Breast epithelium (tissue), 4 donors: ENCODE results near the gene SAAL1. TPM values are rescaled to one million over a fixed set of nuclear protein-coding genes. Genes with fewer than 3 reads are reported as not detected.

ENCODE experiments used
- DNase-seq, 2 donors: peaks; one replicate each; pipeline ENCODE4 v3.0.0-alpha.2; 2019; ENCODE audit warnings: low spot score in 2 of 2
- H3K27ac ChIP-seq, 2 donors: fragments of 200-600 bp; sonication (generic) in 1 of 2; one replicate each; pipeline ENCODE4 v1.5.1; 2016 to 2019; ENCODE audit warnings: mild to moderate bottlenecking in 1 of 2
- H3K27me3 ChIP-seq, 2 donors: fragments of 200-600 bp; sonication (generic) in 1 of 2; one replicate each; pipeline versions ENCODE4 v1.5.1 to v1.6.0; 2017 to 2019; ENCODE audit warnings: control low read depth in 1 of 2, mild to moderate bottlenecking in 1 of 2
- H3K36me3 ChIP-seq: fragments of 200-600 bp; one replicate; pipeline ENCODE4 v1.5.1; 2019
- H3K4me1 ChIP-seq, 2 donors: fragments of 200-600 bp; sonication (generic); one replicate each; pipeline ENCODE4 v1.5.1; 2016 to 2019; ENCODE audit warnings: control low read depth in 1 of 2
- H3K4me3 ChIP-seq, 3 donors: fragments of 200-600 bp; sonication (generic); 1 replicate in 2 of 3; 2 replicates in 1 of 3; pipeline ENCODE4 v1.5.1; 2016 to 2019; ENCODE audit warnings: mild to moderate bottlenecking in 3 of 3, moderate library complexity in 2 of 3
- H3K9me3 ChIP-seq, 2 donors: fragments of 200-600 bp; sonication (generic) in 1 of 2; one replicate each; pipeline ENCODE4 v1.5.1; 2016 to 2019; ENCODE audit warnings: control low read depth in 1 of 2
- CTCF ChIP-seq, 3 donors: fragments of 450-650 bp; IDR thresholded peaks; one replicate each; pipeline ENCODE4 v1.5.1; 2016 to 2017; ENCODE audit warnings: antibody characterized with exemption in 3 of 3, mild to moderate bottlenecking in 3 of 3, moderate library complexity in 3 of 3
- POLR2A ChIP-seq: fragments of 450-650 bp; IDR thresholded peaks from one replicate; pipeline ENCODE4 v1.6.1; 2016; ENCODE audit warnings: antibody characterized with exemption, mild to moderate bottlenecking, moderate library complexity
- POLR2AphosphoS5 ChIP-seq, 3 donors: sonication (generic); formaldehyde crosslinking; IDR thresholded peaks; one replicate each; pipeline ENCODE4 v1.6.1; 2017; ENCODE audit warnings: antibody characterized with exemption in 3 of 3
- intact Hi-C: fragments of 100-400 bp; cut with DNase I; formaldehyde crosslinking; loops from one replicate; pipeline ENCODE4 v1.15.1; 2023; ENCODE audit warnings: low total_unique reads
- total RNA-seq, 3 donors: library from RNA; depleted of rRNA; stranded (reverse); fragments of >200 nt; gene quantifications; one replicate each; pipeline ENCODE4 v1.1.0, GENCODE V29; 2016

The SAAL1 gene
- total RNA-seq, 3 donors from 2014 or later, result 12.3 to 16.4 (median 16.0) TPM

GRCh38 chr11:18100926-18101656 is 4.8 kb downstream of the SAAL1 start:
- H3K4me3 ChIP-seq, result no peak overlapping the region
- H3K36me3 ChIP-seq, result peaks cover 12% of the 10 kb centered on the region
- no peaks in the 10 kb centered on the region for H3K9me3 ChIP-seq
- H3K27ac ChIP-seq, result no peak overlapping the region
- H3K4me1 ChIP-seq, result peaks cover 6% of the 10 kb centered on the region in 2 donors
- no peak for DNase-seq
- no peak for TF ChIP-seq POLR2A
- TF ChIP-seq CTCF (IDR thresholded peaks at IDR 0.05), result no peak
- TF ChIP-seq POLR2AphosphoS5 (IDR thresholded peaks at IDR 0.05), result no peak
- no peaks in the 10 kb centered on the region for H3K27me3 ChIP-seq
- intact Hi-C loops, result loop anchor here (10.0 kb wide), 1 partner anchor 106 kb away; no protein-coding TSS in a partner anchor

DNA sequence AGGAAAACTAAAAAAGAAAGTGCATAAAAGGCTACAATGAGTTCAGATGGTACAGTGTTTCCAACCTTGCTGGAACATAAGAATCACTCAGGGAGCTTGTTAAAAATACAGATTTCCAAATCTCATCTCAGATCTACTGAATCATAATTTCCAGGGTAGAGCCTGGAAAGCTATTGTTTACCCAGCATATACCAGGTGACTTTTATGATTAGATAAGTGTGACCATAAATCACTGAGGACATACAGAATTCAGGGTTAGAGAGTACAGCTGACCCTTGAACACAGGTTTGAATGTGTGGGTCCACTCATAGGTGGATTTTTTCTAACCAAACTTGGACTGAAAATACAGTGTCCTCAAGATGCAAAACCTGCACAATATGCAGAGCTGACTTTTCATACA is 11.9 kb downstream of the SAAL1 start:
- intact Hi-C loops, result no loop called here
- Histone ChIP-seq H3K36me3 (peaks cover 6% of the 10 kb centered on the region), H3K4me3 (no peak overlapping the region), H3K27me3 (no peaks in the 10 kb centered on the region), H3K4me1 (no peaks in the 10 kb centered on the region), H3K9me3 (no peaks in the 10 kb centered on the region), H3K27ac (no peak overlapping the region)
- TF ChIP-seq POLR2AphosphoS5 (IDR thresholded peaks at IDR 0.05) (no peak), CTCF (IDR thresholded peaks at IDR 0.05) (no peak), POLR2A (no peak)
- DNase-seq, result no peak

- H3K36me3 ChIP-seq, result peaks cover 11% of the 10 kb centered on the region
- H3K4me1 ChIP-seq, result no peaks in the 10 kb centered on the region
- H3K4me3 ChIP-seq, result no peak overlapping the region
- no peak for TF ChIP-seq POLR2AphosphoS5 (IDR thresholded peaks at IDR 0.05)
- no peak for TF ChIP-seq CTCF (IDR thresholded peaks at IDR 0.05)
- H3K9me3 ChIP-seq, result no peaks in the 10 kb centered on the region
- no peak for DNase-seq
- intact Hi-C loops, result no loop called here
- no peak overlapping the region for H3K27ac ChIP-seq
- H3K27me3 ChIP-seq, result no peaks in the 10 kb centered on the region
Observed at GRCh38 chr11:18091731-18092130, 14.2 kb downstream of the SAAL1 start.

GRCh38 chr11:18088966-18089365 is 16.9 kb downstream of the SAAL1 start:
- Histone ChIP-seq H3K4me1 (no peaks in the 10 kb centered on the region), H3K9me3 (no peaks in the 10 kb centered on the region), H3K36me3 (peaks cover 13% of the 10 kb centered on the region), H3K27ac (no peak overlapping the region), H3K27me3 (no peaks in the 10 kb centered on the region), H3K4me3 (no peak overlapping the region)
- no peak for DNase-seq
- TF ChIP-seq CTCF (IDR thresholded peaks at IDR 0.05) (no peak), POLR2AphosphoS5 (IDR thresholded peaks at IDR 0.05) (no peak), POLR2A (no peak)
- intact Hi-C loops, result no loop called here

- Histone ChIP-seq H3K9me3 (no peaks in the 10 kb centered on the region), H3K27ac (no peak overlapping the region), H3K4me1 (no peaks in the 10 kb centered on the region), H3K4me3 (no peak overlapping the region), H3K27me3 (no peaks in the 10 kb centered on the region), H3K36me3 (peaks cover 11% of the 10 kb centered on the region)
- intact Hi-C loops, result no loop called here
- no peak for TF ChIP-seq POLR2A
- no peak for TF ChIP-seq CTCF (IDR thresholded peaks at IDR 0.05)
- no peak for TF ChIP-seq POLR2AphosphoS5 (IDR thresholded peaks at IDR 0.05)
- no peak for DNase-seq
Observed at GRCh38 chr11:18088366-18088765, 17.5 kb downstream of the SAAL1 start.
